ENCODE results near the gene LMAN2L.
A peak's percentile ranks its signal among the peaks of the same experiment; 100 is the strongest.
"Not testable (repeated sequence)": the region's sequence is repeated elsewhere in the genome, so short reads cannot be mapped to it uniquely, and the experiment has no call there.

The LMAN2L gene

DNA sequence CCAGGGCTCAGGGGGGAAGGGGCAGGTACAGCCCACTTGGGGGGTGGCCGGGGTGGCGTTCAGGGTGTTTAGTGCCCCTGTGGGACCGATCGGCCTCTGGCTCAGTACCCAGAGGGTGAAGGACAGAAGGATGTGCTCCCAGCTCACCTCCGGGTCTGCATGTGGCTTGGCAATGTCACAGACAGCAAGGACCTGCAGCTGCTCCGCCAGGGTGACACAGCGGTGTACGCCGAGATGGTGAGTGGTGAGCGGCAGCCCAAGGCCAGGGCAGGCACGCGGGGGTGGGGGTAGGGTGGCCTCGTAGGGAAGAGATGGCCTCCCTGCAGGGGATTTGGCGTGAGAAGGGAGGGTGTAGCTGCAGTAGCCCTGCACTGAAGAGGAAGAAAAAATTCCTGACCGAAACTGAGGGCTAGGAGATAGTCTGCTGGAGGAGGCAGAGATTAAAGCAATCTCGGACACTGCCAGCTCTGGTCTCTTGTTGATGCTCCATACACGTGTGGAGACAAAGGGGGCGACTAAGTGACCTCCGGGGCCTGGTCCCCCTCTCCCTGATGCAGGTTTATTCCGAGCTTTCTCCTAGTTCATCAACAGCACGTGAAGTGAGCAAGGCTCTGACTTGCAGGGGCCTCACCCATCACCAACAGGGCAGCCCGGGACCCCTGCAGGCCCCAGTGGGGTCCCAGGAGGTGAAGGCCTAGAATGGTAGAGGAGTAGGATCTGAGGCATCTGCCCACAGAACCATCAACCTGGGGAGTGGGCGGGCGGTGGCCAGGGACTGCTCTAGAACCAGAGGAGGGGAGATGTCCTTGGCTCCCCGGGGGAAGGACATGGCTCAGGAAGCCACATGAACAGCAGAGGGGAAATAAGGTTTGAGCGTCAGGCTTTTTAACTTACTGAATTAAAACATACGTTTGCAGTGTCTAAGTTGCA, 51.9 kb downstream of the LMAN2L start:
- DNase-seq (ENCODE audit: low read depth, low spot score) = no peak

DNA sequence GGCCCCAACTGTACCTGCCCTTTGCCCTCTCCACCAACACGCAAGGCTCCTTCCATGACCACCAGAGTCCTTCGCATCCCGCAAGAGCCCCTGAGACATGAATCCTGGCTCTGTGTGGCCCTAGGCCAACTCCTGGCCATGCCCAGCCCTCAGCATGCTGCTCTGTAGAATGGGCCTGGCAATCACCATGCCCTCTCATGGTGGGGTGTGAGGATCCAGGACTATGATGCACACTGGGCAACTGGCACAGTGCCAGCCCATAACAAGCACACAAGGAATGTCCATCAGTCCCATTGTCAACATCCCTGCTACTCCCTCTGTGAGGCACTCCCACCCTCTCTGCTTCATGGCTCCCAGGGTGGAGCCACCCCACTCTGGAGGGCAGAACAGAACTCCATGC, 52.6 kb downstream of the LMAN2L start:
- no peak for DNase-seq (ENCODE audit: low read depth, low spot score)

DNA sequence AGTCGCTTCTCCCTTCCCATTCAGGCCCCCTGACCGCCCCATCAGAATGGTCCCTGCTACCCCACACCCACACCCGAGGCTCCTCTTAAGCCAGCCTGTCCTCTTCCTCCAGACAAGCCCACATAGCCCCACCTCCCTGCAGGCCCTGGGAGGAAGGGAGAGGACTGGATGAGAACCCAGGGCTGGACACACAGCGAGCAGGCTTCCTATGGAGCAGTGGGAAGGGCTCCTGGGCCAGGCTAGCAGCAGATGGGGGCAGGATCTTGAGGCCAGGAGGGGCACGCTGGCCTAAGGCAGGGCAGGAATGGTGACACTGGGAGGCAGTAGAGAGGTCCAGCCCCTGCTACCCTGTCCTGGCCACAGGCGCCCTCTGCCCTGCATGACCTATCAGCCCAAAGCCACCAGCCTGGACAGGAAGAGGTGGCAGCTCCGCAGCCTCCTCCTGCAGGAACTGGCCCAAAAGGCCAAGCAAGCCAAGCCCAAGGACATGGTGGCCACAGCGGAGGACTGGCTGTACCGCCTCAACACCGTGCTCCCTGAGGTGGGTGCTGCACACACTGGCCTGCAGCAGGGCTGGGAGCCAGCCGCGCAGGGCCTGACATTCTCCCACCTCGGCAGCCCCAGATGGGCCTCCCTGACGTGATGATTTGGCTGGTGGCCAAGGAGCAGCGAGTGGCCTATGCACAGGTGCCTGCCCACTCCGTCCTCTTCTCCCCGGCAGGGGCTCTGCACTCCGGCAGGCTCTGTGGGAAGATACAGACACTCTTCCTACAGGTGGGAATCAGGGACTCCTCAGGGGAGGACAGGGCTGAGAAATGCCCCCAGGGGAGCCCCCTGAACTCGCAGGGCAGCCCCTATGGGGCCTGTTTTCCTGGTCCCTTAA, 54.0 kb downstream of the LMAN2L start:
- DNase-seq (ENCODE audit: low read depth, low spot score) = peak; percentile 36

DNA sequence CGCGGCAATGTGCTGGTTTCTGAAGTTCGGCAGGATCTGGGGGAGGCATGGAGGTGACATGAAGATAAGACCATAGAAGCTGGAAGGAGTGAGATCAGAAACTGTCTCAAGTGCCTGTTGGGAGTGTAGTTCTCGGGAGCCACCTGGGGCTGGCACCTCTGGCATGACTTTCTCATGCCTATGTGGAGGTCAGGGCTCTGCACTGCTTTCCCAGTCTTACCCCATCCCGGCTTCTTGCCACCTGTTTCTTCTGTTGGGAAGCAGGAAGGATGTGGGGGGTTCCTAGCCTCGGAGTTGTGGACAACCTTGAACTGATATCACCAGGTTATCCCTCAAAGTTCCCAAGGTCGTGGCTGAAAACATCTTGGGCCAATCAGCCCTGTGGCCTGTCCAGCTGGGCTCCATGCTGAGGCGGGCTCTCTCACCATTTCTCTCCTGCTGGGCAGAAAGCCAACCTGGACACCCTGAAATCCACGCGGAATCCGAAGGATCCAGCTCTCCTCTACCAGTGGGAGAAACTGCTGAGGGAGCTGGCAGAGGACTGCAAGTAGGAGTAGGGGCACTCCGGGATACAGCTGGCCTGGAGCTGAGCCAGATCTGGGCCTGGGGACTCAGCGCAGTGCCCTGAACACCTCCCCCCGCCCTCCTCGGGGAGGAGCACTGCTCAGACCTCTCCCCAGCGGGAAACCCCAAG, 54.8 kb downstream of the LMAN2L start:
- DNase-seq (ENCODE audit: low read depth, low spot score) = no peak

DNA sequence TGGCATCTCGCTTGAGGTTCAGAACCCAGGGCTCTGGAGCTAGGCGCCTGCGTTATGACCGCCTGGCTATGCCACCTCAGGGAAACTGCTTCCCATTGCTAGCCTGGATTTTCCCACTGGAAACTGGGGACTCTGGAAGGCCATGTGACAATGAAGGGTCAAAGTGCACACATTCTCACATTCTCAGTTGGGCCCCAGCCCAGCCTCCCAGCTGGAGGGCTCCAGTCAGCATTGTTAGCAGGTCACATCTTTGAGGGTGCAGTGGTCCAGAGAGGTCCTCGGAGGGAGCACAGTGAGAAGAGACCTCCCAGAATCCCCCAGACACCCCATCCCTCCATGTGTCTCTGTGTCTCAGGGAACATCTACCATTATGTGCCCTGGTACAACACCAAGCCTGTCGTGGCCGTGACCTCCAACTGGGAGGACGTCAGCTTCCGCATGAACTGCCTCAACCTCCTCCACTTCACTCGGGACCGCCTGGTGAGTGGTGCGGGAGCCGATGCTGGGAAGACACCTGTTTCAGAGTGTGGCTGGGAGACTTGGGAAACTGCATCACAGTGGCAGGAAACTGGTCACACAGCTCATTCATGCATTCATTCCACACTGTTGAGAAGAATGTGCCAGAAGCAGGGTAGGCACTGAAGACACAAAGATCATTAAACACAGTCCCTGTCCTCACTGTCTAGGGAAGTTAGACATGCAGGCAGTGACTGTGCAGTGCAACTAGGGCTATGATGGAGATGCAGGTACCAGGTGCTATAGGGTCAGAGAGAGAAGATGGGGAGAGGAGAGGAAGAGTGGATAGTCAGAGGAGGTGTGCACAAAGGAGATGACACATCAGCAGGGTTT, 55.7 kb downstream of the LMAN2L start:
- no peak for DNase-seq (ENCODE audit: low read depth, low spot score)

DNA sequence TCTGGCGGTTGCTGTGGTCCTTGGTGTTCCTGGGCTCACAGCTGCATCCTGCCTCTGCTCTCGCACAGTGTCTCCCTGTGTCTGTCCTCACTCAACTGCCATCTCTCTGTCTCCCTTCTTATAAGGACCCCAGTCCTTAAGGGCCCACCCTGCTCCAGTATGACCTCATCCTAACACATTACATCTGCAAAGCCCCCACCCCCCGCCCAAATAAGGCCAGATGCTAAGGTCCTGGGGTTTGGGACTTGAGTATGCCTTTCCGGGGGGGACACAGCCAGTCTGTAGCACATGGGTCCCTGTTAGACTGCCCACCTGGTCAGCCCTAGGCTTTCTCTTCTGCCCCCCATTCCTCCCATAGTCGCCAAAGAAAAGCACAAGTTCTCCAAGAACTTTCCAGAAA, 56.6 kb downstream of the LMAN2L start:
- DNase-seq (ENCODE audit: low read depth, low spot score) = no peak

DNA sequence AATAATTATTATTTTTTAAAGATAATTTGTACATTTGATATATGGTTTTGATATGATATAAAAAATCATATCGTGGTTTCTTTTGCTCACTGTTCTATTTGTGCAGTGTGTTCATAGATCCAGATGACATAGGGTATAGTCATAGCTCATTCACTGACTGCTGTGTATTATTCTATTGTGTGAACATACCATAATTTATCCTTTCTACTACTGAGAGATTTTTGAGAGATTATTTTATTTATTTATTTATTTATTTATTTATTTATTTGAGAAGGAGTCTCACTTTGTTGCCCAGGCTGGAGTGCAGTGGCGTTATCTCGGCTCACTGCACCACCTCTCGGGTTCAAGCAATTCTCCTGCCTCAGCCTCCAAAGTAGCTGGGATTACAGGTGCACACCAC, 58.3 kb downstream of the LMAN2L start:
- no peak for DNase-seq (ENCODE audit: low read depth, low spot score)

DNA sequence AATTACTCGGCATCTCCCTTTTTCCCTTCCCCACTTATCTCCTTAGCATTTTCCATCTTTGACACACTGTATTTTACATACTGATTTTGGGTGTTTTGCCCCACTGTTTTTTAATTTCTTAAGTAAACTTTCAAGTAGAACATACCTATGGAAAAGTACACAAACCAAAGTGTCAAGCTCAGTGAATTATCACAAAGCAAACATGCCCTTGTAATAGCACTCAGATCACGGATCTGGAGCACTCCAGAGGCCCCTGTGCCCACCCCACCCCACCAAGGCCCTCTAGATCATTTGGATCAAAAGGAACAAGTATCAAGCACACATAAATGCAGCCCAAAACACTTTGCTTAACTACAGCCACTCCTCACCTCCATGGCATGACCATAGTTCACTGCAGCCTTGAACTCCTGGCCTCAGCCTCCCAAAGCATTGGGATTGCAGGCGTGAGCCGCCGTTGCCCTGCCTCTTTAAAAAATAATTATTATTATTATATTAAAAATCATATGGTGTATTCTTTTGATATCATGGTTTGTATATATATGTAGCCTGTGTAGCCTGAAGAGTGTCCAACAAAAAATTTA, 59.2 kb downstream of the LMAN2L start:
- DNase-seq (ENCODE audit: low read depth, low spot score) = no peak

DNA sequence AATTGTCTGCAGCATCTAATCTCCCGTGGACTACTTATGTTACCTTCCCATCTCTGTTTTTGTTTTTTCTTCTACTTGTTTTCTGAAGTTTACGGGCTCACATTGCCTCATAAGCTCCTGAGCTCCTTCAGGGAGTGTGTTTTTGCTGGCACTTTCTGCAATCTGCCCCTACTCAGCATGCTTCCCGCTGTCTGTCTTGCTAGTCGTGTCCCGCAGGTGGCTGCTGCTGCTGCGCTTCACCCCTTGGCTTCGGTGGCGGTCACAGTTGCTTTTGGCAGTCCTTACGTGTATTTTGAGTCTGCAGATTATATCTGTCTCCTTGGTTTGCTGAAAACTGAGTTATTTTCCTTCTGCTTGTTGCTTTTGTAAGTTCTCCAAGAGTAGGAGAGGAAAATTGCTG, 60.0 kb downstream of the LMAN2L start:
- peak; percentile 41 for DNase-seq (ENCODE audit: low read depth, low spot score)

DNA sequence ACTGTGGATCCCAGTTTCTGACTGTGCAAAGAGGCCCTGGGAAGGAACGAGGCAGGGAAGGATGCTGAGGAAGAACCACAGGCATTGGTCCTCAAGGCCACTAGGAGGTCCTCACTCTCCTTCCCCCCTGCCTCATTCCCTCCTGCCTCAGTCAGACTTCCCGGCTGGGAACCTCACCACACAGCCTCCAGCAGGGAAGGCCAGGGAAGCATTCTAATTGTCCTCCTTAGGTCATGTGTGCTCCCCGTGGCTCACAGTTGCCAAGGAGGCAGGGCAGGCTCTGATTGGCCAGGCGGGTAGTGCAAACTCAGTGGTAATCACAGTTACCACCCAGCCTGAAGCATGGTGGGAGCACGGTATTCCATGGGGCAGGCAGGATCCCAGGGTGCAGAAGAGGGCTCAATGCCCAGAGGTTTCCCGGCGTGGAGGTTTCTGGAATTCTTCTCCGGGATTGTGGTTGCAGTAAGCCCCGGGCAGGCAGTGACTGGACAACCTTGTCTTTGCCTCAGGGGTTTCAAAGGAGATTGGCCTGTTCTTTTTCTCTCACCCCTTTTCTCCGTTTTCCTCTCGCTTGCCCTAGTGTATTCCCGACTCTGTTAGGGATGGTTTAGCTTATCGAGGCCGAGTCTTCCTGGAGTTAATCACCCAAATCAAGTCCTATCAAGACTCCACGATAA, 70.2 kb downstream of the LMAN2L start:
- no peak for DNase-seq (ENCODE audit: low read depth, low spot score)

DNA sequence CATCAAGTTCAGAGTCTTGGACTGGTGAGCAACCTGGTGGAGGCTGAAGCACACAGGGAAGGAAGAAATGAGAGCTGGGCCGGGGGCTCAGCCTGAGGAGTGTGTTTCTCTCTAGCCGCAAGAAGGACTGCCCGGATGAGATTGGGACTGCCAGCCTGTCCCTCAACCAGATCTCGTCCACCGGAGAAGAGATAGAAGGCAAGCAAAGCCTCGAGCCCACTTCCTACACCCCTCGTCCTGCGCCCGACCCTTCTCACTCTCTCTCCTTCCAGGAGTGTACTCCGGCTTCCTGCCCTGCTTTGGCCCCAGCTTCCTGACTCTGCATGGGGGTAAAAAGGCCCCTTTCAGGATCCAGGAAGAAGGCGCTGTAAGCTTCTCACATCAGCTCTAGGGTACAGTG, 71.1 kb downstream of the LMAN2L start:
- no peak for DNase-seq (ENCODE audit: low read depth, low spot score)

DNA sequence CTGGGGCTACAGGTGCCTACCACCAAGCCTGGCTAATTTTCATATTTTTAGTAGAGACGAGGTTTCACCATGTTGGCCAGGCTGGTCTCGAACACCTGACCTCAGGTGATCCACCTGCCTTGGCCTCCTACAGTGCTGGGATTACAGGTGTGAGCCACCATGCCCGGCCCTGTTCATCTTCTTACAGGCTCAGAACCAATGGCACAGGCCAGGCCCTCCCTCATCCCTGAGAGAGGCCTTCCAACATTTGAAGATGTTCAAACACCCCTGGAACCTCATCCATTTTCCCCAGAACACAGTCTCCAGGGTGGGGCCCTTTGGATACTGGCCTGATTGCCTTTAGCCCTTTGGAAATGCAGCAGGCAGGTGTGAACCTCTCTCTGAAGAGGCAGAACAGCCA, 74.1 kb downstream of the LMAN2L start:
- DNase-seq (ENCODE audit: low read depth, low spot score) = not testable (repeated sequence)

DNA sequence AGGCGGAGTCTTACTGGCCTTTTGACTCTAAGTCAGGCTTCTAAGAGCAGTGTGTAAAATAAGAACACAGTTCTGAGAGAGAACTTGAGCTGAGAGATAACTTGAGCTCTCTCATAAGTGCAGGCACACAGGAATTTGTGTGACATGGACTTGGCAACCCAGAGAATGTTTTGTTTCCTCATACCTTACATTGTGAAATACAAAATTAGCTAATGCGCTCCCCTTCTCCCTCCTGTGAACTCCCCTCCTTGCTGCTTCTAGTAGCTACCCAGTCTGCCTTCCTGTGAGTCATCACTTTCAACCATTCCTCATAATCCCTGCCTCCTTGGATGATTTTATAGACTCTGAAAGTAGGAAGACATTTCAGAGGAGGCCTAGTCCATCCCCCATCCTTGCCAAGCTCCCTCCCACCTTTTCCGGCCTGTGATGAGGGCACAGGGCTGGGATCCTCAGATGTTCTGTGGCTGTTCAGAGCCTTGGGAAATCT, 74.7 kb downstream of the LMAN2L start:
- peak; percentile 43 for DNase-seq (ENCODE audit: low read depth, low spot score)

DNA sequence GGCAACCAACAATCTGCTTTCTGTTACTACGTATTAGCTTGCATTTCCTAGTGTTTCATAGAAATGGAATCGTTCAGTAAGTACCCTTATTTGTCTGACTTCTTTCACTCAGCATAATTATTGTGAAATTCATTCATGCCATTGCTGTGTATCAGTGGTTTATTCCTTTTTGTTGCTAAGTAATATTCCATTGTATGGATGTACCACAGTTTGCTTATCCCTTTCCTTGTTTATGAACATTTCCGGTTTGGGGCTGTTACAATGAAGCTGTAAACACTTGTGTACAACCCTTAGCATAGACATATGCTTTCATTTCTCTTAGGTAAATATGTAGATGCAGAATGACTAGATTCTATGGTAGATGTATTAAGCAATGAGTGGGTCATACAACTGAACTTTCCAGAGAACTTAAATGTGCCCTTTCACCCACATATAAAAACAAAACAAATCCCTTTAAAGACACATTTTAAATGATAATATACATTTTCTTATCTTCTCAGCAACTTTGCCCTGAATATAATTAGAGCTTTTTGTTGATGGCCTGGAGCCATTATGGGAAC, 75.4 kb downstream of the LMAN2L start:
- no peak for DNase-seq (ENCODE audit: low read depth, low spot score)

DNA sequence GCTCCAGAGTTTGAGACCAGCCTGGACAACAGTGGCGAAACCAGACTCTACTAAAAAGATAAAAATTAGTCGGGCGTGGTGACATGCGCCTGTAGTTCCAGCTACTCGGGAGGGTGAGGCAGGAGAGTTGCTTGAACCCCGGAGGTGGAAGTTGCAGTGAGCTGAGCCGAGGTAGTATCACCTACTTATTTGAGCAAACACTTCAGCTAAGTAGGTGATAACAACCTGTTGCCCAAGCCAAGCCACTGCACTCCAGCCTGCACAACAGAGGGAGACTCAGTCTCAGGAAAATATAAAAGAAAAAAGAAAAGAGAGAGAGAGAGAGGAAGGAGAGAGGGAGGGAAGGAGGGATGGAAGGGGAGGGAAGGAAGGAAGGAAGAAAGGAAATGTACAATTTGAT, 76.0 kb downstream of the LMAN2L start:
- DNase-seq (ENCODE audit: low read depth, low spot score) = no peak

DNA sequence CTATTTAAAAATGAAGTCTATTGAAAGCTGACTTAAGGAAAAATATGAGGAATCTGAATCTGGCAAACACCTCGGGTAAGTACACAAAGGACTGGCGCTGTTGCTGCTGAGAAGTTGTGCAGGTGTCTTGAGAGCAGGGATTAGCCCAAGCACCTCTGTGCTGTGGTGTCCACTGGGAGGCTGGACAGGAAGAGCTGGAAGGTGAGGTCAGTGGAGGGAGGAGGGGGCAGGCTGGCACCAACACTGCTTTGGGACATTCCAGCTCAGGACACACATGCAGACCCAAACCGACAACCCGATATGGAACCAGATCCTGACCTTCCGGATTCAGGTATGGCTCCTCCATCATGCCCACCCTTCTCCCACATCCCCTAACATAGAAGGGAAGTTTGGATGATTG, 76.7 kb downstream of the LMAN2L start:
- no peak for DNase-seq (ENCODE audit: low read depth, low spot score)

DNA sequence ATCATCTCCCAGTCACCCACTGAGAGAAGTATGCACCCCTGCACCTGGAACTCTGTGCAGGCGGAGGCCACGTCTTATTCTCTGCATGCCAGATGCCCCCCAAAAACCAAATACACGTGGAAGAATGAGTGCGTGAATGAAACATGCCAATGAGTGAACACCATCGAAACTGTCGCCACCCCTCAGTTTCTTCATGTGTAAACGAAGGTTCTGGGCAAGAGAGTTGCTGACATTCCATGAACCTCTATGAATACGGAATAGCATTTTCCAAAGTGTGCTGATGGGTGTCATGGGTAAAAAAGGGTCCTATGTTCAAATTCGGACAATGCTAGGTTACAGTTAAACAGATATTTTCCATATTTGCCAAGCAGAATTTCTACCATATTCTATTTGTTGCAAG, 77.5 kb downstream of the LMAN2L start:
- DNase-seq (ENCODE audit: low read depth, low spot score) = no peak

DNA sequence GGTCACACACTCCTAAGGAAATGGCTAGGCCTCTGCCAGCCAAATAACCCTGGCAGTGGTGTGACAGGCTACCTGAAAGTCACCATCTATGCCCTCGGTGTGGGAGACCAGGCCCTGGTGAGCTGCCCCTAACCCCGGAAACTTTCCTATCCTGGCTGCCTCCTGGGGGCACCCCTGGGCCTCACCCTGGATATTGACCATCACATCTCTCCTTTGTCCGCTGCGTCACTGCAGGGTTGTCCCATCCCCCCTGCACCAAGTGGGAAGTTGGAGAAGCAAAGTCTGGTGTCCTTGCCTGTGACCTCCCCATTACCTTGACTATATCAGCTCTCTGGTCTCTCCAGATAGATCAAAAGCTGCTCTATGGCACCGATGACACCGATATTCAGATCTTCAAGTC, 78.5 kb downstream of the LMAN2L start:
- no peak for DNase-seq (ENCODE audit: low read depth, low spot score)

DNA sequence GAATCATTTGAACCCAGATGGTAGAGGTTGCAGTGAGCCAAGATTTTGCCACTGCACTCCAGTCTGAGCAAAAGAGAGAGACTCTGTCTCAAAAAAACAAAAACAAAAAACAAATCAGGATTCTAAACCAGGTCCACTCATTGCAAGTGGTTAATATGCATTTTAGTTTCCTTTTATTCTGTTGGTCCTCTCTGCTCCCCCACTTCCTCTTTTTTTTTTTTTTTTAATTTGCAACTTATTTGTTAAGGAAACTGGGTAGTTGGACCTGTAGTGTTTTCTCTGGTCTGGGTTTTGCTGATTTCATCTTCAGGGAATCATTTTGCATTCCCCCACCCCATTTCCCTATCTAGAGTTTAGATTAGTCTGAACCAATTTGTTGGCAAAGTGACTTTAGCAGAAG, 83.3 kb downstream of the LMAN2L start:
- DNase-seq (ENCODE audit: low read depth, low spot score) = no peak

All from brain pericyte (primary cell).